OCI-LY1 (cell line): ENCODE results near the gene TIMM50.

Experiments
- EZH2 ChIP-seq: fragments of 200-600 bp; sonication (generic), shearing (Covaris generic); IDR thresholded peaks from 2 replicates; pipeline ENCODE4 v1.8.0; 2017; ENCODE audit warnings: borderline replicate concordance, mixed run types, mild to moderate bottlenecking, antibody characterized with exemption, low read length, moderate library complexity, mixed read lengths
- TF ChIP-seq, protein P1 (sequence below): fragments of 200-600 bp; sonication (generic), shearing (Covaris generic); IDR thresholded peaks from 2 replicates; pipeline ENCODE4 v1.5.1; 2017; ENCODE audit warnings: mild to moderate bottlenecking, antibody characterized with exemption, low read length, moderate library complexity, mixed read lengths

DNA sequence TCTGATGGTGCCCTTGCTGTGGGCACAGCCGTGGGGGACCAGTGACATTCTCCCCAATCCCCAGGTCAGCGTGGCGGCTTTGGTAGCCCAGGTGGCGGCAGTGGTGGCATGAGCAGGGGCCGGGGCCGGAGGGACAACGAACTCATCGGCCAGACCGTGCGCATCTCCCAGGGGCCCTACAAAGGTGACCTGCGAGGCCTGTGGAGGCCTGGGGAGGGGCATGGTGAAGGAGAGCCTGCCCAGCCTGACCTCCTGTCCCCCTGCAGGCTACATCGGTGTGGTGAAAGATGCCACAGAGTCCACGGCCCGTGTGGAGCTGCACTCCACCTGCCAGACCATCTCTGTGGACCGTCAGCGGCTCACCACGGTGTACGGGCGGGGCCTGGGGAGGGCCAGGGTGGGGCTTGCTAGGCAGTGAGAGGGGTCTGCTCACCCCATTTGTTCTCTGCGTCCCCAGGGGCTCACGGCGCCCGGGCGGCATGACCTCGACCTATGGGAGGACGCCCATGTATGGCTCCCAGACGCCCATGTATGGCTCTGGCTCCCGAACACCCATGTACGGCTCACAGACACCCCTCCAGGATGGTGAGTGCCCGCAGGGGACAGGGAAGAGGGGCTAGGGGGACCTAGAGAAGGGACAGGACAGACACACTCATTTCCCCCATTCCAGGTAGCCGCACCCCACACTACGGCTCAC, 7.7 kb upstream of the TIMM50 start:
- TF ChIP-seq, protein P1, sequence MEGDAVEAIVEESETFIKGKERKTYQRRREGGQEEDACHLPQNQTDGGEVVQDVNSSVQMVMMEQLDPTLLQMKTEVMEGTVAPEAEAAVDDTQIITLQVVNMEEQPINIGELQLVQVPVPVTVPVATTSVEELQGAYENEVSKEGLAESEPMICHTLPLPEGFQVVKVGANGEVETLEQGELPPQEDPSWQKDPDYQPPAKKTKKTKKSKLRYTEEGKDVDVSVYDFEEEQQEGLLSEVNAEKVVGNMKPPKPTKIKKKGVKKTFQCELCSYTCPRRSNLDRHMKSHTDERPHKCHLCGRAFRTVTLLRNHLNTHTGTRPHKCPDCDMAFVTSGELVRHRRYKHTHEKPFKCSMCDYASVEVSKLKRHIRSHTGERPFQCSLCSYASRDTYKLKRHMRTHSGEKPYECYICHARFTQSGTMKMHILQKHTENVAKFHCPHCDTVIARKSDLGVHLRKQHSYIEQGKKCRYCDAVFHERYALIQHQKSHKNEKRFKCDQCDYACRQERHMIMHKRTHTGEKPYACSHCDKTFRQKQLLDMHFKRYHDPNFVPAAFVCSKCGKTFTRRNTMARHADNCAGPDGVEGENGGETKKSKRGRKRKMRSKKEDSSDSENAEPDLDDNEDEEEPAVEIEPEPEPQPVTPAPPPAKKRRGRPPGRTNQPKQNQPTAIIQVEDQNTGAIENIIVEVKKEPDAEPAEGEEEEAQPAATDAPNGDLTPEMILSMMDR, result no peak
- TF ChIP-seq EZH2, result no peak
